ENCODE results near the gene VPS13A. TPM values are rescaled to one million over a fixed set of nuclear protein-coding genes. Genes with fewer than 3 reads are reported as not detected.

The VPS13A gene
- total and polyA plus RNA-seq, 9 of the 15 experiments (the other 6 are each of a cell fraction or from before 2014, with no cell fraction given), result 5.6 to 29.9 (median 14.7) TPM

DNA sequence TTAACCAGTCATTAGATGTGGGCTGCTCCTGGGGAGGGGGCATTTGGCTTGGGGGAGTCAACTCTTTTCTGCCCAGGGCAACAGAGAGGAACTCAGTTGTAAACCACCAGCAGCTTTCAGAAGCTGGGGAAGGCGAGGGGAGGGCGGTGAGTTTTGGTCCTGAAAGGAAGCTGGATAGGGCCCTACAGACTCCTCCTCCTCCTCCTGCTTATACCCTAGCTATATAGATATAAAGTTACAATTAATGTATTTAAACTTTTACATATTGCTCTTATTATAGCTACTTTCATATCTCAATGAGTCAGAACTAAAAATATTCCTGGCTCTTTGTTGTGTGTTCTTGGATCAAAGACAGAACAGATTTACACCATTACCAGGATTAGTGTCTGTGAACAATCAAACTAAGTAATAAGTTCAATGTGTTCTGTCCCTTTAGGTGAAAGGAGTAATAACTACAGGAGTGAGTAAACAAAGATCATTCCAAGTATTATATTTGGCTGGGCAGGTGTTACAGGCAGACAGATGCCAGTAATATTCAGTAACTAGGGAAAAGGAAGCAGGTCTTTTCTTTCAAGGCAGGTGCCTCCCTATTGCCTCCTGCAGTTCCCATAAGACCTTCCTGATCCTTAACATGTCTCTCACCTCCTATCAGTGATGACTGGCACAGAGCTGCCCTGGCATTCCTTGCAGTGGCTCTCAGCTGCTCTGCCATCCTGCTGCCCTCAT is 20.5 kb upstream of the VPS13A start:
- TF ChIP-seq CSDE1 (IDR thresholded peaks at IDR 0.05) (no peak), GTF2A2 (tag; IDR thresholded peaks at IDR 0.05) (no peak), HIVEP1 (CRISPR knock-in tag; IDR thresholded peaks at IDR 0.05) (no peak), CBX2 (IDR thresholded peaks at IDR 0.05; ENCODE audit: insufficient read depth, low read length, poor library complexity, severe bottlenecking) (no peak), HDAC2 (IDR thresholded peaks at IDR 0.05) (no peak), ETV1 (tag; conservative IDR thresholded peaks at IDR 0.05; ENCODE audit: low read depth) (no peak), FOSL1 (tag; conservative IDR thresholded peaks at IDR 0.05) (no peak), RB1 (IDR thresholded peaks at IDR 0.05; ENCODE audit: low read depth) (no peak), ZNF551 (CRISPR knock-in tag; IDR thresholded peaks at IDR 0.05) (no peak), SNRNP70 (optimal IDR thresholded peaks at IDR 0.05; ENCODE audit: low read depth, low read length) (no peak)
- TF ChIP-seq, protein P1, sequence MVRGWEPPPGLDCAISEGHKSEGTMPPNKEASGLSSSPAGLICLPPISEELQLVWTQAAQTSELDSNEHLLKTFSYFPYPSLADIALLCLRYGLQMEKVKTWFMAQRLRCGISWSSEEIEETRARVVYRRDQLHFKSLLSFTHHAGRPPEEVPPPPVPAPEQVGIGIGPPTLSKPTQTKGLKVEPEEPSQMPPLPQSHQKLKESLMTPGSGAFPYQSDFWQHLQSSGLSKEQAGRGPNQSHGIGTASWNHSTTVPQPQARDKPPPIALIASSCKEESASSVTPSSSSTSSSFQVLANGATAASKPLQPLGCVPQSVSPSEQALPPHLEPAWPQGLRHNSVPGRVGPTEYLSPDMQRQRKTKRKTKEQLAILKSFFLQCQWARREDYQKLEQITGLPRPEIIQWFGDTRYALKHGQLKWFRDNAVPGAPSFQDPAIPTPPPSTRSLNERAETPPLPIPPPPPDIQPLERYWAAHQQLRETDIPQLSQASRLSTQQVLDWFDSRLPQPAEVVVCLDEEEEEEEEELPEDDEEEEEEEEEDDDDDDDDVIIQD (CRISPR knock-in tag; IDR thresholded peaks at IDR 0.05), result no peak
- Histone ChIP-seq H3K9me1 (ENCODE audit: control insufficient read depth, insufficient read depth, low read length) (no peaks in the 10 kb centered on the region), H3K4me3 (no peak overlapping the region), H3K9ac (ENCODE audit: insufficient read depth in 1 of 2, low read depth in 2 of 2, low read length in 2 of 2) (no peak overlapping the region), H3K36me3 (ENCODE audit: control insufficient read depth, insufficient read depth, low read length) (no peaks in the 10 kb centered on the region), H3K4me2 (ENCODE audit: insufficient read depth, low read length) (no peak overlapping the region), H4K20me1 (replicated peaks; ENCODE audit: control insufficient read depth, insufficient read depth, low read length) (no peaks in the 10 kb centered on the region), H3K79me2 (ENCODE audit: control insufficient read depth, insufficient read depth, low read length) (no peaks in the 10 kb centered on the region), H3K27ac (ENCODE audit: extremely low read depth, low read depth, low read length) (no peak overlapping the region), H3K9me3 (replicated peaks; ENCODE audit: control insufficient read depth, insufficient read depth, low read depth, low read length) (no peaks in the 10 kb centered on the region), H3K4me1 (replicated peaks in 1 of 2; ENCODE audit: control insufficient read depth in 2 of 2, insufficient read depth in 2 of 2, low read length in 2 of 2) (no peaks in the 10 kb centered on the region; a peak in 1 of 5 replicates), H3K27me3 (ENCODE audit: control insufficient read depth in 2 of 2, insufficient read depth in 2 of 2, low read length in 2 of 2) (no peaks in the 10 kb centered on the region; a peak in 2 of 5 replicates), H2AFZ (ENCODE audit: low read depth, low read length) (no peak overlapping the region)
- no peak for ATAC-seq
- CTCF ChIA-PET (ENCODE audit: low intra/inter-chr PET ratio), result no interaction called here
- no peak for DNase-seq (ENCODE audit: extremely low read depth in 1 of 4, low spot score in 3 of 4)
- BruUV-seq (replicated peaks), result no TSS peak
- in situ Hi-C loops (cut with MboI), result no loop called here
- no peak for FAIRE-seq
- POLR2A ChIA-PET, result interaction anchor here (1.1 kb wide), 1 partner anchor 33 kb away, joined by 3 read pairs; no protein-coding TSS in a partner anchor
- intact Hi-C loops (cut with micrococcal nuclease), result no loop called here
- WGBS (ENCODE audit: insufficient coverage, low coverage, missing lambda C conversion rate), result 0% methylated on average over 2 of the region's 2 CpGs

Data from K562 (cell line).